HepG2 (cell line): ENCODE measurements around the gene NOL4L. TPM values are rescaled to one million over a fixed set of nuclear protein-coding genes. Genes with fewer than 3 reads are reported as not detected.

Experiments
- ARNT2 ChIP-seq: sonication (generic); formaldehyde crosslinking; IDR thresholded peaks from 2 replicates; pipeline ENCODE4 v1.8.0; 2022; ENCODE audit warnings: mild to moderate bottlenecking, low read depth, missing genetic modification reagents, moderate library complexity
- CBFB ChIP-seq: sonication (generic); formaldehyde crosslinking; IDR thresholded peaks from 2 replicates; pipeline ENCODE4 v1.4.0; 2020; ENCODE audit warnings: missing genetic modification reagents
- NR2F6 ChIP-seq, 2 experiments: IDR thresholded peaks; 2 replicates each; pipeline ENCODE4 v1.6.1; 2016; ENCODE audit warnings: antibody characterized with exemption in 1 of 2, mild to moderate bottlenecking in 1 of 2
- ZEB1 ChIP-seq: IDR thresholded peaks from 2 replicates; pipeline ENCODE4 v1.6.1; 2012; ENCODE audit warnings: mild to moderate bottlenecking, low read depth, inconsistent platforms; ENCODE audit not compliant: insufficient replicate concordance
- ZNF451 ChIP-seq: sonication (generic); formaldehyde crosslinking; IDR thresholded peaks from 2 replicates; pipeline ENCODE4 v1.5.0; 2020; ENCODE audit warnings: mild to moderate bottlenecking, missing genetic modification reagents
- ZNF557 ChIP-seq: sonication (generic); formaldehyde crosslinking; IDR thresholded peaks from 2 replicates; pipeline ENCODE4 v1.4.0; 2020; ENCODE audit warnings: missing genetic modification reagents
- ZNF768 ChIP-seq: sonication (generic); formaldehyde crosslinking; IDR thresholded peaks from 2 replicates; pipeline ENCODE4 v1.4.0; 2020; ENCODE audit warnings: missing genetic modification reagents
- polyA plus RNA-seq, 8 experiments: library from polyadenylated mRNA; depleted of rRNA in 3 of 8; stranded (reverse) in 7 of 8; unstranded in 1 of 8; fragments of >200 nt; fragmentation: Illumina TruSeq in 4 of 8; extraction: Trizol in 4 of 8; gene quantifications; 2 replicates each; pipeline versions ENCODE4 v1.2.1 to v1.2.3, GENCODE V29; 2011 to 2016; ENCODE audit warnings: low read depth in 4 of 8, missing spikeins in 1 of 8, mixed read lengths in 1 of 8; ENCODE audit not compliant: insufficient read depth in 1 of 8
- total RNA-seq, 5 experiments: library from RNA; depleted of rRNA; stranded (reverse); fragments of >200 nt; fragmentation: Illumina TruSeq; extraction: Trizol; gene quantifications; 2 replicates each; pipeline ENCODE4 v1.2.3, GENCODE V29; 2016; ENCODE audit warnings: low read depth in 1 of 5
- TF ChIP-seq, protein P1 (sequence below): sonication (generic); formaldehyde crosslinking; IDR thresholded peaks from 2 replicates; pipeline ENCODE4 v1.4.0; 2020; ENCODE audit warnings: missing genetic modification reagents, borderline replicate concordance
- TF ChIP-seq, protein P2 (sequence below): sonication (generic); formaldehyde crosslinking; IDR thresholded peaks from one replicate; pipeline ENCODE4 v1.5.1; 2020; ENCODE audit warnings: mild to moderate bottlenecking, missing genetic modification reagents; ENCODE audit errors: not compliant biosample characterization
- TF ChIP-seq, protein P3 (sequence below): sonication (generic); formaldehyde crosslinking; IDR thresholded peaks from 2 replicates; pipeline ENCODE4 v1.4.0; 2020; ENCODE audit warnings: missing genetic modification reagents
- TF ChIP-seq, protein P4 (sequence below): sonication (generic); formaldehyde crosslinking; IDR thresholded peaks from 2 replicates; pipeline ENCODE4 v1.5.0; 2020; ENCODE audit warnings: missing genetic modification reagents
- TF ChIP-seq, protein P5 (sequence below): sonication (generic); formaldehyde crosslinking; IDR thresholded peaks from 2 replicates; pipeline ENCODE4 v1.5.1; 2020; ENCODE audit warnings: missing genetic modification reagents, mild to moderate bottlenecking, borderline replicate concordance

NOL4L gene
- total and polyA plus RNA-seq, 2 of the 13 experiments (the other 11 are each of a cell fraction or from before 2014, with no cell fraction given), result 16.6 to 35.4 TPM

DNA sequence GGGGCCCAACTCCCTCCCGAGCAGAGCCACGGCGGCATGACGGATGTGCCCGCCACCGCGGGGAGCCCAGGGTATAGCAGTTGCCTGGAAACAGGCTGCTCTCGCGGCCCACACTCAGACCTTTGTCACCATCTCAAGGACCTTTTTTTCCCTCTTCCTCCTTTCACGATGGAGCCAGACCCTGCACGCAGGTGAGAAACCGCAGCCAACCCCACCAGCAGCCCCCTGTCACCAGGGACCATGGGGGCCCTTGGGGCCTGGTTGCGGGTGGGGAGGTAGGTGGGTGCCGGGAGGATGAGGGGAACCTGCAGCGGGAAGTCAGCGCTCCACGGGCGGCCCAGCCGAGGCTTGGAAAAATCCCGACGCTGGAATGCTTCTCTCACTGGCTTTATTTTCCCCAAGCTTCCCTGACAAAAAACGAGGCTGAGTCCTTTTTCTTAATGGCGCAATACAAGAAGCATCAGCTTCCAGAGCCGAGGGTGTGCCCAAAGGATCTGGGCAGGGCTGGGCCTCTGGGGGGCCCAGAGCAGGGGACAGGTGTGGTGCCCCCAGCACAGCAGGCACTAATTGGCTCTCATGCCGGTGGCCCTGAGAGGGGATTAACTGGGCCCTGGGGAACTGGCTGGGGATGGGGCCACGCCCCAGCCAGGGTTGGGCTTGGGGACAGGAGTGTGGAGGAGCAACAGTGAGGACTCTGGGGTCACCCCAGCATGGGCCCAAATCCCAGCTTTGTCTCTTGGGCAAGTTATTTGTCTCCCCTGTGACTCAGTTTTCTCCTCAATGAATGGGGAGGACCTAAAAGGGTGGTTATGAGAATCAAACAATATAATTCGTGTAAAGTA, 23.9 kb downstream of the NOL4L start (continued):
- TF ChIP-seq ZEB1, result peak; percentile 31
- 0 out of 2 replicates have a peak, but pooled peaks have one; percentile 20 for TF ChIP-seq ZNF557 (CRISPR knock-in tag)
- TF ChIP-seq, protein P1, sequence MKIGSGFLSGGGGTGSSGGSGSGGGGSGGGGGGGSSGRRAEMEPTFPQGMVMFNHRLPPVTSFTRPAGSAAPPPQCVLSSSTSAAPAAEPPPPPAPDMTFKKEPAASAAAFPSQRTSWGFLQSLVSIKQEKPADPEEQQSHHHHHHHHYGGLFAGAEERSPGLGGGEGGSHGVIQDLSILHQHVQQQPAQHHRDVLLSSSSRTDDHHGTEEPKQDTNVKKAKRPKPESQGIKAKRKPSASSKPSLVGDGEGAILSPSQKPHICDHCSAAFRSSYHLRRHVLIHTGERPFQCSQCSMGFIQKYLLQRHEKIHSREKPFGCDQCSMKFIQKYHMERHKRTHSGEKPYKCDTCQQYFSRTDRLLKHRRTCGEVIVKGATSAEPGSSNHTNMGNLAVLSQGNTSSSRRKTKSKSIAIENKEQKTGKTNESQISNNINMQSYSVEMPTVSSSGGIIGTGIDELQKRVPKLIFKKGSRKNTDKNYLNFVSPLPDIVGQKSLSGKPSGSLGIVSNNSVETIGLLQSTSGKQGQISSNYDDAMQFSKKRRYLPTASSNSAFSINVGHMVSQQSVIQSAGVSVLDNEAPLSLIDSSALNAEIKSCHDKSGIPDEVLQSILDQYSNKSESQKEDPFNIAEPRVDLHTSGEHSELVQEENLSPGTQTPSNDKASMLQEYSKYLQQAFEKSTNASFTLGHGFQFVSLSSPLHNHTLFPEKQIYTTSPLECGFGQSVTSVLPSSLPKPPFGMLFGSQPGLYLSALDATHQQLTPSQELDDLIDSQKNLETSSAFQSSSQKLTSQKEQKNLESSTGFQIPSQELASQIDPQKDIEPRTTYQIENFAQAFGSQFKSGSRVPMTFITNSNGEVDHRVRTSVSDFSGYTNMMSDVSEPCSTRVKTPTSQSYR (CRISPR knock-in tag), result 0 out of 2 replicates have a peak, but pooled peaks have one; percentile 5
- peak; percentile 22; the same call in 1 of the 2 replicates for TF ChIP-seq ZNF451 (CRISPR knock-in tag)
- TF ChIP-seq NR2F6 (IDR thresholded peaks at IDR 0.05), result 0 out of 2 replicates have a peak, but pooled peaks have one; percentile 23
- no peak; the same call in 1 of the 2 replicates for TF ChIP-seq NR2F6 (CRISPR knock-in tag; IDR thresholded peaks at IDR 0.05)
- TF ChIP-seq ZNF768 (CRISPR knock-in tag), result peak; percentile 47
- TF ChIP-seq, protein P2, sequence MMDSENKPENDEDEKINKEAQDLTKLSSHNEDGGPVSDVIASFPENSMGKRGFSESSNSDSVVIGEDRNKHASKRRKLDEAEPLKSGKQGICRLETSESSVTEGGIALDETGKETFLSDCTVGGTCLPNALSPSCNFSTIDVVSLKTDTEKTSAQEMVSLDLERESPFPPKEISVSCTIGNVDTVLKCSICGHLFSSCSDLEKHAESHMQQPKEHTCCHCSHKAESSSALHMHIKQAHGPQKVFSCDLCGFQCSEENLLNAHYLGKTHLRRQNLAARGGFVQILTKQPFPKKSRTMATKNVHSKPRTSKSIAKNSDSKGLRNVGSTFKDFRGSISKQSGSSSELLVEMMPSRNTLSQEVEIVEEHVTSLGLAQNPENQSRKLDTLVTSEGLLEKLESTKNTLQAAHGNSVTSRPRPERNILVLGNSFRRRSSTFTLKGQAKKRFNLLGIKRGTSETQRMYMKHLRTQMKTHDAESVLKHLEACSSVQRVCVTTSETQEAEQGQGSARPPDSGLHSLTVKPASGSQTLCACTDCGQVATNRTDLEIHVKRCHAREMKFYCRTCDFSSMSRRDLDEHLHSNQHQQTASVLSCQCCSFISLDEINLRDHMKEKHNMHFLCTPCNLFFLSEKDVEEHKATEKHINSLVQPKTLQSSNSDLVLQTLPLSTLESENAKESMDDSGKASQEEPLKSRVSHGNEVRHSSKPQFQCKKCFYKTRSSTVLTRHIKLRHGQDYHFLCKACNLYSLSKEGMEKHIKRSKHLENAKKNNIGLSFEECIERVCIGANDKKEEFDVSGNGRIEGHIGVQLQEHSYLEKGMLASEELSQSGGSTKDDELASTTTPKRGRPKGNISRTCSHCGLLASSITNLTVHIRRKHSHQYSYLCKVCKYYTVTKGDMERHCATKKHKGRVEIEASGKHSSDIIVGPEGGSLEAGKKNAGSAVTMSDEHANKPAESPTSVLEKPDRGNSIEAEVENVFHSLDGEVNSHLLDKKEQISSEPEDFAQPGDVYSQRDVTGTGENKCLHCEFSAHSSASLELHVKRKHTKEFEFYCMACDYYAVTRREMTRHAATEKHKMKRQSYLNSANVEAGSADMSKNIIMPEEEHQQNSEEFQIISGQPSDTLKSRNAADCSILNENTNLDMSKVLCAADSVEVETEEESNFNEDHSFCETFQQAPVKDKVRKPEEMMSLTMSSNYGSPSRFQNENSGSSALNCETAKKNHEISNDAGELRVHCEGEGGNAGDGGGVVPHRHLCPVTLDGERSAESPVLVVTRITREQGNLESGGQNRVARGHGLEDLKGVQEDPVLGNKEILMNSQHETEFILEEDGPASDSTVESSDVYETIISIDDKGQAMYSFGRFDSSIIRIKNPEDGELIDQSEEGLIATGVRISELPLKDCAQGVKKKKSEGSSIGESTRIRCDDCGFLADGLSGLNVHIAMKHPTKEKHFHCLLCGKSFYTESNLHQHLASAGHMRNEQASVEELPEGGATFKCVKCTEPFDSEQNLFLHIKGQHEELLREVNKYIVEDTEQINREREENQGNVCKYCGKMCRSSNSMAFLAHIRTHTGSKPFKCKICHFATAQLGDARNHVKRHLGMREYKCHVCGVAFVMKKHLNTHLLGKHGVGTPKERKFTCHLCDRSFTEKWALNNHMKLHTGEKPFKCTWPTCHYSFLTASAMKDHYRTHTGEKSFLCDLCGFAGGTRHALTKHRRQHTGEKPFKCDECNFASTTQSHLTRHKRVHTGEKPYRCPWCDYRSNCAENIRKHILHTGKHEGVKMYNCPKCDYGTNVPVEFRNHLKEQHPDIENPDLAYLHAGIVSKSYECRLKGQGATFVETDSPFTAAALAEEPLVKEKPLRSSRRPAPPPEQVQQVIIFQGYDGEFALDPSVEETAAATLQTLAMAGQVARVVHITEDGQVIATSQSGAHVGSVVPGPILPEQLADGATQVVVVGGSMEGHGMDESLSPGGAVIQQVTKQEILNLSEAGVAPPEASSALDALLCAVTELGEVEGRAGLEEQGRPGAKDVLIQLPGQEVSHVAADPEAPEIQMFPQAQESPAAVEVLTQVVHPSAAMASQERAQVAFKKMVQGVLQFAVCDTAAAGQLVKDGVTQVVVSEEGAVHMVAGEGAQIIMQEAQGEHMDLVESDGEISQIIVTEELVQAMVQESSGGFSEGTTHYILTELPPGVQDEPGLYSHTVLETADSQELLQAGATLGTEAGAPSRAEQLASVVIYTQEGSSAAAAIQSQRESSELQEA (CRISPR knock-in tag), result no peak
- TF ChIP-seq, protein P3, sequence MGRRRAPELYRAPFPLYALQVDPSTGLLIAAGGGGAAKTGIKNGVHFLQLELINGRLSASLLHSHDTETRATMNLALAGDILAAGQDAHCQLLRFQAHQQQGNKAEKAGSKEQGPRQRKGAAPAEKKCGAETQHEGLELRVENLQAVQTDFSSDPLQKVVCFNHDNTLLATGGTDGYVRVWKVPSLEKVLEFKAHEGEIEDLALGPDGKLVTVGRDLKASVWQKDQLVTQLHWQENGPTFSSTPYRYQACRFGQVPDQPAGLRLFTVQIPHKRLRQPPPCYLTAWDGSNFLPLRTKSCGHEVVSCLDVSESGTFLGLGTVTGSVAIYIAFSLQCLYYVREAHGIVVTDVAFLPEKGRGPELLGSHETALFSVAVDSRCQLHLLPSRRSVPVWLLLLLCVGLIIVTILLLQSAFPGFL (CRISPR knock-in tag), result 0 out of 2 replicates have a peak, but pooled peaks have one; percentile 79
- 0 out of 2 replicates have a peak, but pooled peaks have one; percentile 37 for TF ChIP-seq ARNT2 (CRISPR knock-in tag)
- peak; percentile 62; the same call in 1 of the 2 replicates for TF ChIP-seq CBFB (CRISPR knock-in tag)
- TF ChIP-seq, protein P4, sequence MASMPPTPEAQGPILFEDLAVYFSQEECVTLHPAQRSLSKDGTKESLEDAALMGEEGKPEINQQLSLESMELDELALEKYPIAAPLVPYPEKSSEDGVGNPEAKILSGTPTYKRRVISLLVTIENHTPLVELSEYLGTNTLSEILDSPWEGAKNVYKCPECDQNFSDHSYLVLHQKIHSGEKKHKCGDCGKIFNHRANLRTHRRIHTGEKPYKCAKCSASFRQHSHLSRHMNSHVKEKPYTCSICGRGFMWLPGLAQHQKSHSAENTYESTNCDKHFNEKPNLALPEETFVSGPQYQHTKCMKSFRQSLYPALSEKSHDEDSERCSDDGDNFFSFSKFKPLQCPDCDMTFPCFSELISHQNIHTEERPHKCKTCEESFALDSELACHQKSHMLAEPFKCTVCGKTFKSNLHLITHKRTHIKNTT, result peak; percentile 12; the same call in 1 of the 2 replicates
- TF ChIP-seq, protein P5, sequence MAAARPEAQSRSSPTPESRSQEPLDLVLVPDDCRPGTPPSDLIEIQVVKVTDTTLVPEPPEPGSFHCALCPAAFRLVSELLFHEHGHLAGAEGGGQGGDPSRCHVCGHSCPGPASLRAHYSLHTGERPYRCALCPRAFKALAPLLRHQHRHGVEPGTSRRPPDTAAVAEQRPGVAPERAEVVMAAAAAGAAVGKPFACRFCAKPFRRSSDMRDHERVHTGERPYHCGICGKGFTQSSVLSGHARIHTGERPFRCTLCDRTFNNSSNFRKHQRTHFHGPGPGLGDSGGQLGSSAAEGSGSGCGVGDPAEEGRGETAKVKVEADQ (CRISPR knock-in tag), result no peak
